ENCODE results near the gene ADAMTS2.
A peak's percentile ranks its signal among the peaks of the same experiment; 100 is the strongest.

ADAMTS2 gene

GRCh38 chr5:179169836-179170235 lies 175.4 kb downstream of the ADAMTS2 start:
- Histone ChIP-seq H3K36me3 (ENCODE audit: control insufficient read depth in 1 of 2, insufficient read depth in 2 of 2, low read length in 2 of 2) (peaks cover 0 to 2% of the 10 kb centered on the region in 2 experiments), H4K12ac (ENCODE audit: low read depth, low read length) (no peak overlapping the region), H2BK5ac (ENCODE audit: low read depth, low read length, poor library complexity) (no peak overlapping the region), H2AK5ac (ENCODE audit: low read length) (no peak overlapping the region), H3K9ac (ENCODE audit: low read length) (no peak overlapping the region), H3K27me3 (ENCODE audit: insufficient read depth, low read length) (no peaks in the 10 kb centered on the region), H3K4me2 (ENCODE audit: low read length) (no peak overlapping the region), H4K8ac (ENCODE audit: low read depth, low read length) (no peak overlapping the region), H3K27ac (ENCODE audit: low read depth, low read length) (no peak overlapping the region), H3K79me1 (ENCODE audit: low read length) (no peaks in the 10 kb centered on the region), H2AFZ (ENCODE audit: insufficient read depth, low read length, poor library complexity) (no peak overlapping the region), H3K79me2 (ENCODE audit: control insufficient read depth, insufficient read depth, low read length, poor library complexity) (no peaks in the 10 kb centered on the region), H3K18ac (ENCODE audit: low read length) (no peak overlapping the region), H3K4me1 (ENCODE audit: control insufficient read depth in 1 of 2, insufficient read depth in 2 of 2, low read length in 2 of 2) (peaks cover 0 to 5% of the 10 kb centered on the region in 2 experiments), H3K4ac (ENCODE audit: low read depth, low read length) (no peak overlapping the region), H3K23ac (ENCODE audit: low read length) (no peak overlapping the region), H3K4me3 (ENCODE audit: low read depth, low read length) (no peak overlapping the region), H3K14ac (ENCODE audit: low read length) (no peak overlapping the region), H4K91ac (ENCODE audit: low read depth, low read length) (no peak overlapping the region), H2BK120ac (ENCODE audit: insufficient read depth, low read length, poor library complexity) (no peak overlapping the region), H3K9me3 (ENCODE audit: insufficient read depth, low read depth, low read length) (peaks cover 6% of the 10 kb centered on the region), H2BK12ac (ENCODE audit: low read length) (no peak overlapping the region)
- DNase-seq: no peak
- no CpG with 5 or more reads among the region's 1 CpG for WGBS (ENCODE audit: extremely low coverage, insufficient coverage, insufficient read length)

- no peaks in the 10 kb centered on the region for H3K27me3 ChIP-seq (ENCODE audit: insufficient read depth, low read length)
- H3K18ac ChIP-seq (ENCODE audit: low read length): no peak overlapping the region
- H3K27ac ChIP-seq (ENCODE audit: low read depth, low read length): no peak overlapping the region
- H2AK5ac ChIP-seq (ENCODE audit: low read length): no peak overlapping the region
- no peak overlapping the region for H2BK12ac ChIP-seq (ENCODE audit: low read length)
- H3K9ac ChIP-seq (ENCODE audit: low read length): no peak overlapping the region
- peaks cover 0 to 5% of the 10 kb centered on the region in 2 experiments for H3K4me1 ChIP-seq (ENCODE audit: control insufficient read depth in 1 of 2, insufficient read depth in 2 of 2, low read length in 2 of 2)
- no peak overlapping the region for H2AFZ ChIP-seq (ENCODE audit: insufficient read depth, low read length, poor library complexity)
- no peak overlapping the region for H3K4me3 ChIP-seq (ENCODE audit: low read depth, low read length)
- no peak overlapping the region for H4K91ac ChIP-seq (ENCODE audit: low read depth, low read length)
- H4K12ac ChIP-seq (ENCODE audit: low read depth, low read length): no peak overlapping the region
- no peaks in the 10 kb centered on the region for H3K79me2 ChIP-seq (ENCODE audit: control insufficient read depth, insufficient read depth, low read length, poor library complexity)
- no peak overlapping the region for H3K4ac ChIP-seq (ENCODE audit: low read depth, low read length)
- H3K79me1 ChIP-seq (ENCODE audit: low read length): no peaks in the 10 kb centered on the region
- no CpG with 5 or more reads among the region's 6 CpGs for WGBS (ENCODE audit: extremely low coverage, insufficient coverage, insufficient read length)
- H2BK5ac ChIP-seq (ENCODE audit: low read depth, low read length, poor library complexity): no peak overlapping the region
- H3K23ac ChIP-seq (ENCODE audit: low read length): no peak overlapping the region
- no peak overlapping the region for H2BK120ac ChIP-seq (ENCODE audit: insufficient read depth, low read length, poor library complexity)
- H3K14ac ChIP-seq (ENCODE audit: low read length): no peak overlapping the region
- peaks cover 0 to 2% of the 10 kb centered on the region in 2 experiments for H3K36me3 ChIP-seq (ENCODE audit: control insufficient read depth in 1 of 2, insufficient read depth in 2 of 2, low read length in 2 of 2)
- DNase-seq: no peak
- peaks cover 6% of the 10 kb centered on the region for H3K9me3 ChIP-seq (ENCODE audit: insufficient read depth, low read depth, low read length)
- H4K8ac ChIP-seq (ENCODE audit: low read depth, low read length): no peak overlapping the region
- H3K4me2 ChIP-seq (ENCODE audit: low read length): no peak overlapping the region
These were observed 176.6 kb downstream of the ADAMTS2 start for GRCh38 chr5:179168664-179169063.

- Histone ChIP-seq H3K4me1 (ENCODE audit: control insufficient read depth in 1 of 2, insufficient read depth in 2 of 2, low read length in 2 of 2) (peaks cover 0 to 5% of the 10 kb centered on the region in 2 experiments), H3K27me3 (ENCODE audit: insufficient read depth, low read length) (no peaks in the 10 kb centered on the region), H4K8ac (ENCODE audit: low read depth, low read length) (no peak overlapping the region), H2BK5ac (ENCODE audit: low read depth, low read length, poor library complexity) (no peak overlapping the region), H3K18ac (ENCODE audit: low read length) (no peak overlapping the region), H2AFZ (ENCODE audit: insufficient read depth, low read length, poor library complexity) (no peak overlapping the region), H3K36me3 (ENCODE audit: control insufficient read depth in 1 of 2, insufficient read depth in 2 of 2, low read length in 2 of 2) (peaks cover 0 to 5% of the 10 kb centered on the region in 2 experiments), H2BK12ac (ENCODE audit: low read length) (no peak overlapping the region), H2BK120ac (ENCODE audit: insufficient read depth, low read length, poor library complexity) (no peak overlapping the region), H3K9me3 (ENCODE audit: insufficient read depth, low read depth, low read length) (peaks cover 6% of the 10 kb centered on the region), H3K79me1 (ENCODE audit: low read length) (no peaks in the 10 kb centered on the region), H4K12ac (ENCODE audit: low read depth, low read length) (no peak overlapping the region), H3K4ac (ENCODE audit: low read depth, low read length) (no peak overlapping the region), H3K14ac (ENCODE audit: low read length) (no peak overlapping the region), H3K4me2 (ENCODE audit: low read length) (no peak overlapping the region), H4K91ac (ENCODE audit: low read depth, low read length) (no peak overlapping the region), H3K9ac (ENCODE audit: low read length) (no peak overlapping the region), H3K4me3 (ENCODE audit: low read depth, low read length) (no peak overlapping the region), H3K23ac (ENCODE audit: low read length) (no peak overlapping the region), H2AK5ac (ENCODE audit: low read length) (no peak overlapping the region), H3K79me2 (ENCODE audit: control insufficient read depth, insufficient read depth, low read length, poor library complexity) (no peaks in the 10 kb centered on the region), H3K27ac (ENCODE audit: low read depth, low read length) (no peak overlapping the region)
- no CpG with 5 or more reads among the region's 12 CpGs for WGBS (ENCODE audit: extremely low coverage, insufficient coverage, insufficient read length)
- no peak for DNase-seq
These were observed 177.3 kb downstream of the ADAMTS2 start for GRCh38 chr5:179167871-179168451.

- WGBS (ENCODE audit: extremely low coverage, insufficient coverage, insufficient read length): no CpG with 5 or more reads among the region's 67 CpGs
- Histone ChIP-seq H4K12ac (ENCODE audit: low read depth, low read length) (no peak overlapping the region), H3K27ac (ENCODE audit: low read depth, low read length) (no peak overlapping the region), H2BK5ac (ENCODE audit: low read depth, low read length, poor library complexity) (no peak overlapping the region), H2BK12ac (ENCODE audit: low read length) (peak overlapping the region; percentile 14), H3K27me3 (ENCODE audit: insufficient read depth, low read length) (no peaks in the 10 kb centered on the region), H2BK120ac (ENCODE audit: insufficient read depth, low read length, poor library complexity) (no peak overlapping the region), H3K36me3 (ENCODE audit: control insufficient read depth in 1 of 2, insufficient read depth in 2 of 2, low read length in 2 of 2) (peaks cover 2 to 9% of the 10 kb centered on the region in 2 experiments), H3K4me1 (ENCODE audit: control insufficient read depth in 1 of 2, insufficient read depth in 2 of 2, low read length in 2 of 2) (peaks cover 0 to 5% of the 10 kb centered on the region in 2 experiments), H3K23ac (ENCODE audit: low read length) (no peak overlapping the region), H3K4me2 (ENCODE audit: low read length) (peak overlapping the region; percentile 11), H3K79me1 (ENCODE audit: low read length) (no peaks in the 10 kb centered on the region), H3K79me2 (ENCODE audit: control insufficient read depth, insufficient read depth, low read length, poor library complexity) (no peaks in the 10 kb centered on the region), H3K4ac (ENCODE audit: low read depth, low read length) (no peak overlapping the region), H2AK5ac (ENCODE audit: low read length) (no peak overlapping the region), H2AFZ (ENCODE audit: insufficient read depth, low read length, poor library complexity) (no peak overlapping the region), H3K4me3 (ENCODE audit: low read depth, low read length) (no peak overlapping the region), H4K8ac (ENCODE audit: low read depth, low read length) (no peak overlapping the region), H3K9me3 (ENCODE audit: insufficient read depth, low read depth, low read length) (peaks cover 14% of the 10 kb centered on the region), H3K14ac (ENCODE audit: low read length) (no peak overlapping the region), H4K91ac (ENCODE audit: low read depth, low read length) (peak overlapping the region; percentile 4), H3K18ac (ENCODE audit: low read length) (no peak overlapping the region), H3K9ac (ENCODE audit: low read length) (no peak overlapping the region)
- peak in 1 of 2 donors; percentile 48 for DNase-seq
These were observed 178.1 kb downstream of the ADAMTS2 start for GRCh38 chr5:179166886-179167841.
